HG03064 (cell line): ENCODE measurements around the gene STARD9.

Experiments
- ATAC-seq: cut with Tn5 transposase; IDR thresholded peaks from one replicate; pipeline ENCODE4 v1.9.1; 2021; ENCODE audit warnings: low read depth; ENCODE audit not compliant: unreplicated experiment

STARD9 gene

DNA sequence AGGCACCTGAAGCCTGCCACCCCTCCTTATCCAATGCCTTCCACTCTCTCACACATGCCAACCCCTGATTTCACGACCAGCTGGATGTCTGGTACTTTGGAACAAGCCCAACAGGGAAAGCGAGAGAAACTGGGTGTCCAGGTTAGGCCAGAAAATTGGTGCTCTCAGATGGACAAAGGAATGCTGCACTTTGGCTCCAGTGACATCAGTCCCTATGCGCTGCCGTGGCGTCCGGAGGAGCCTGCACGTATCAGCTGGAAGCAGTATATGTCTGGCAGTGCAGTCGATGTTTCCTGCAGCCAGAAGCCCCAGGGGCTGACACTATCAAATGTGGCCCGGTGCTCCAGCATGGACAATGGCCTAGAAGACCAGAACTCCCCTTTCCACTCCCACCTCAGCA lies 116.4 kb downstream of the STARD9 start:
- ATAC-seq, result no peak

DNA sequence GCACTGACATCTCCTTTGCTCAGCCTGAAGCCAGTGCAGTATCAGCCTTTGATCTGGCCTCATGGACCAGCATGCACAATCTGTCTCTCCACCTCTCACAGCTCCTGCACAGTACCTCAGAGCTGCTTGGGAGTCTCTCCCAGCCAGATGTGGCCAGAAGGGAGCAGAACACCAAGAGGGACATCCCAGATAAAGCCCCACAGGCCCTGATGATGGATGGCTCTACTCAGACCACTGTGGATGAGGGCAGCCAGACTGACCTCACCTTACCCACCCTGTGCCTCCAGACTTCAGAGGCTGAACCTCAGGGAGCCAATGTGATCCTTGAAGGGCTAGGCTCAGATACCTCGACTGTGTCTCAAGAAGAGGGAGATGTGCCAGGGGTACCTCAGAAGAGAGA lies 117.1 kb downstream of the STARD9 start:
- no peak for ATAC-seq

DNA sequence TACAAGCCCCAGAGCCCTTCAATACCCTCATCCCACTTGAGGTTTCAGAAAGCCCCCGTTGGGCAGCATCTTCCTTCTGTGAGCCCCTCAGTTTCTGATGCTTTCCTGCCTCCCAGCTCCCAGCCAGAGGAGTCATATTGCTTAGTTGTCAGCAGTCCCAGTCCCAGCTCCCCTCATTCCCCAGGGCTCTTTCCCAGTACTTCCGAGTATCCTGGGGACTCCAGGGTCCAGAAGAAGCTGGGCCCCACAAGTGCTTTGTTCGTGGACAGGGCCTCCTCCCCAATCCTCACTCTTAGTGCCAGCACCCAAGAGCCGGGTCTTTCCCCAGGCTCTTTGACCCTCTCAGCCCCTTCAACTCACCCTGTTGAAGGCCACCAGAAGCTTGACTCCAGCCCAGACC lies 117.6 kb downstream of the STARD9 start:
- ATAC-seq, result no peak

DNA sequence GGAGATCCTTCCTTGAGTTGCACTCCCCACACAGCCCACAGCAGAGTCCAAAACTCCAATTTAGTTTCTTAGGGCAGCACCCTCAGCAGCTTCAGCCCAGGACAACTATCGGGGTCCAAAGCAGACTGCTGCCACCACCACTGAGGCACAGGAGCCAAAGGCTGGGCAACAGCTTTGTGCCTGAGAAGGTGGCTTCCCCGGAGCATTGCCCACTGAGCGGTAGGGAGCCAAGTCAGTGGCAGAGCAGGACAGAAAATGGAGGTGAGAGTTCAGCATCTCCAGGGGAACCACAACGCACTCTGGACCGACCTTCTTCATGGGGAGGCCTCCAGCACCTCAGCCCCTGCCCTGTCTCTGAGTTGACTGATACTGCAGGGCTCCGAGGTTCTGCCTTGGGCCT lies 118.1 kb downstream of the STARD9 start:
- no peak for ATAC-seq

DNA sequence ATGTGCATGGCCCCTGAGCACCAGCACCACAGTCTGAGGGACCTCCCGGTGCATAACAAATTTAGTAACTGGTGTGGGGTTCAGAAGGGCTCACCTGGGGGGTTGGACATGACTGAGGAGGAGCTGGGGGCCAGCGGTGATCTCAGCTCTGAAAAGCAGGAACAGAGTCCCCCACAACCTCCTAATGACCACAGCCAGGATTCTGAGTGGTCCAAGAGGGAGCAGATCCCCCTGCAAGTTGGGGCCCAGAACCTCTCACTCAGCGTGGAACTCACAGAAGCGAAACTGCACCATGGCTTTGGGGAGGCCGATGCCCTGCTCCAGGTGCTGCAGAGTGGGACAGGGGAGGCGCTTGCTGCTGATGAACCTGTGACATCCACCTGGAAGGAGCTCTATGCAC lies 118.5 kb downstream of the STARD9 start:
- no peak for ATAC-seq

DNA sequence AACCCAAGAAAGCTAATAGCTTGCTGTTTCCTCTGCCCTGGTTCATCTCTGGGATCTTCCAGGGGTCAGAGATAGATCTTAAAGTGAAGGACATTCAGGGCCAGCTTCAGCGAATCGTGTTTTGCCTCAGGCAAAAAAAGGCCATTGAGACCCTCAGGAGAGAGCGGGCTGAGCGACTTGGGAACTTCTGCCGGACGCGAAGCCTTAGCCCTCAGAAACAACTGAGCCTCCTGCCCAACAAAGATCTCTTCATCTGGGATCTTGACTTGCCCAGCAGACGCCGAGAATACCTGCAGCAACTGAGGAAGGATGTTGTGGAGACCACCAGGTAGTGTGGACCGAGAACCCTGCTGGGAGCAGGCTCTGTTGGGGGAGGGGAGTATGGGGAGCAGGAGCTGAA lies 119.0 kb downstream of the STARD9 start:
- ATAC-seq, result no peak

DNA sequence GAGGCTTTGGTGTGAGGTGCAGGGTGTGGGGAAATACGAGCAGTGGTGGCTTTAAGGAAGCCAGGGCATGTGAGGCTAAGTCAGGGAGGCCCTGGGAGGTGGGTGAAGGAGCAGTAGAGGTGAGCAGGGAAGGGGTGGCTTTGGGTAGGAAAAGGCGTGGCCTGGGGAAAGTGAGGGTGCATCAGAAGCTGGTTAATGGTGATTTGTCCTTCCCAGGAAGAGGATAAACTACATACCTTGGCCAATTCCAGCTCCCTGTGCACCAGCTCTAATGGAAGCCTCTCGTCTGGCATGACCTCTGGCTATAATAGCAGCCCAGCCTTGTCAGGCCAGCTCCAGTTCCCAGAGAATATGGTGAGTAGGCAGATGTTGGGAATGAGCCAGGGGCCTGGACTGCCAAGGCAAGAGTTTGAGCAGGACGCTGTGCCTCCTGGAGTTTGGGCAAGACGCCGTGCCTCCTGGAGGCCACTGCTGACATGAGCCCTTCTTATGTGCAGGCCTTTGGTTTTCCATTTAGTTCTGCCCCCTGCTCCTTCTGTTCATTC lies 120.2 kb downstream of the STARD9 start:
- ATAC-seq, result no peak

DNA sequence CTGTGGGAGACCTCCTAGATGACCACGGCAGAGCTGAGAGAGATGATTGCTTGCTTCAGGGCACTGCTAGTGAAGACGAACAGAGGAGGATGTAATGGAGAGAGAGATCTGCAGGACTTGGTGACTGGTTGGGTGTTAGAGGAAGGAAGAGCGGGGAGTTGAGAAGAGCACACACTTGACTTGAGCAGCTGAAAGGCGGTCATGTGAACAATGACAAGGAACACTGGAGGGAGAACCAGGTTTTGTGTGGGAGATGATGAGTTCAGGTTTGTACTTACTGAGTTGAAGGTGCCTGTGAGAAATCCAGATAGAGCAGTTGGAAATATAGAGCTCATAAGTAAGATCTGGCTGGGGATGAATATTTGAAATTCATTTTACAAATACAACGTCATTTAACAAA lies 121.2 kb downstream of the STARD9 start:
- ATAC-seq, result no peak

DNA sequence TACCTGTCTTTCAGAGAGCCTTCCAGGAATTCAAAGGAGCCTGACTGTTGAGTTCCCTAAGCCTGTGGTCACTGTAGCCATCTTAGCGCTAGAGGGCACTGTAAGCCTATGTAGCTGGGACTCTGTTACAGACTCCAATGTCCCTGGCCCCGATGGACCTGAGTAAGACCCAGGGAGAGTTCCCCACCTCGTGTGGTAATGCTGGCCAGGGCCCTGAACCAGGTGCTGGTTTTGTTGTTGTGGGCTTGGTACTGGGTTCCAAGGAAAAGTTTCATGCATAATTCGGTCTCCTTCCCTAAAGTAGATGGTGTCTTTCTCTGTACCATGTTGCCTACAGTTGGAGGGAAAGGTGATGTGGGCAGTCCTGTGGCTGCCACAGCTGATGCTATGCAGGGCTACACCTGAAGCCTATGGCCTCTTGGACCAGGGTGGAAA lies 129.1 kb downstream of the STARD9 start:
- no peak for ATAC-seq

DNA sequence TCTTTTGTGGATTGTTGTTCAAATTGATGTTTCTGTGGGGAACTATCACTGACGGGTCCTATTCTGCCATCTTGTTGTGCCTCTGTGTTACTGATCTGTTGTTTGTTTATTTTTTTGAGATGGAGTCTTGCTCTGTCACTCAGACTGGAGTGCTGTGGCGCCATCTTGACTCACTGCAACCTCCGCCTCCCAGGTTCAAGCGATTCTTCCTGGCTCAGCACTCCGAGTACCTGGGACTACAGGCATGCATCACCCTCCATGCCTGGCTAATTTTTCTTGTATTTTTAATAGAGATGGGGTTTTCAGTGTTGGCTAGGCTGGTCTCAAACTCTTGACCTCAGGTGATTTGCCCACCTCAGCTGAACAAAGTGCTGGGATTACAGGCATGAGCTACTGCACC lies 129.9 kb downstream of the STARD9 start:
- ATAC-seq, result no peak

DNA sequence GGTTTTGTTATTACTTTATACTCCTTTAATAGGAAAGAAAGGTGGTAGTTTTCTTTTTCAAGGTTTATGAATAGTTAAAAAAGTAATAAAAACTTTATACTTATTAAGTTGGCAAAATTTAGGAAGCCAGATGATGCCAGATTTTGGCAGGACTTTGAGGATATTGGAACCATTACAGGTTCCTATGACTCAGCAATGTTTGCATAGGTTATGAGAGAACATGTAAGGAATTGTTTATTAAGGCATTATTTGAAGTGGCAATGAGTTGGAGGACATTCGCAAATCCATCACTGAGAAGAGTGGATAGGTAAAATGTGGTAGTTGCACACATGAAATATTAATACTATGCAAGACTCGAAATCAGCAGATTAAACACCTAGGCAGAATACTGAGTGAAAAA lies 131.7 kb downstream of the STARD9 start:
- no peak for ATAC-seq

DNA sequence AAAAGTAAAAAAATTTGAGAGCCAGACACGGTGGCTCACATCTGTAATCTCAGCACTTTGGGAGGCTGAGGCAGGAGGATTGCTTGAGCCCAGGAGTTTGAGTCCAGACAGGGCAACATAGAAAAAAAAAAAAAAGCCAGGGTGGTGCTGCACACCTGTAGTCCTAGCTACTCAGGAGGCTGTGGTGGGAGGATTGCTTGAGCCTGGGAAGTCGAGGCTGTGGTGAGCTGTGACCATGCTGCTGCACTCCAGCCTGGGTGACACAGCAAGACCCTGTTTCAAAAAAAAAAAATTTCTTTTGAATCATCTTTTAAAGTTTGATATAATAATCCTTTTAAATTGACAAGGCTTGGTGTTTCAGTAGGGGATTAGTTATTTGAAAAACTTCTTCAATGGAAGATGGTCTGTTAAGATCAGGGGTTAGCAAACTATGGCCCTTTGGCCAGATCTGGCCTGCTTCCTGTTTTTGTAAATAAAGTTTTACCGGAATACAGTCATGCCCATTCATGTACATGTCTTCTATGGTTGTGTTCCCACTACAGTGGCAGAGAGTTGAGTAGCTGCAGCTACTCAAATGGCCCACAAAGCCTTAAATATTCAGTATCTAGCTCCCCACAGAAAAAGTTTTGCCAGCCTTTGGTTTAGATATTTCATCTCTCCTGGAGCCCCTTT lies 132.6 kb downstream of the STARD9 start:
- ATAC-seq, result no peak

DNA sequence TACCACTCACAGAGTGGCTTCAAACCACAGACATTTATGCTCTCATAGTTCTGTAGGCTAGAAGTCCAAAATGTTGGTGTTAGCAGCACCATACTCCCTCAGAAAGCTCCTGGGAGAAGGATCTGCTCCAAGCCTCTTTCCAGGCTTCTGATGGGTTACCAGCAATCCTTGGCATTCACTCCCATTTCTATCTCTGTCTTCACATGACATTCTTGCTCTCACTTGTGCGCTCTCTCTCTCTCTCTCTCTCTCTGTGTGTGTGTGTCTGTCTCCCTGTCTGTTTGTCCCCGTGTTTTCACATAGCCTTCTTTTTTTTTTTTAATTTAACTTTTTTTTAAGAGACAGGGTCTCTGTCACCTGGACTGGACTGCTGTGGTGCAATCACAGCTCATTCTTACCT lies 135.3 kb downstream of the STARD9 start:
- no peak for ATAC-seq

DNA sequence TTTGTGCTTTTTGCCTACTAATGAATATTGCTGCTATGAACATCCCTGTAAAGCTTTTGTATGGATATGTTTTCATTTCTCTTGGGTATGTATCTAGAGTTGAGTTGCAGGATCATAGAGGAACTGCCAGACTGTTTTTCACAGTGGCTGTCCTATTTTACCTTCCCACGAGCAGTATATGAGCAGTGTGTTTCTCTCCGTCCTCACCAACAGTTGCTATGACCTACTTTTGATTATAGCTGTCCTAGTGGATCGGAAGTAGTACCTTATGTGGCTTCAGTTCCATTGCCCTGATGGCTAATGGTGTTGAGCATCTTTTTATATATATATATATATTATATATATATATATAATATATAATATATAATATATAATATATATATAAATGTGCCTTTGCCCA lies 136.3 kb downstream of the STARD9 start:
- ATAC-seq, result no peak

DNA sequence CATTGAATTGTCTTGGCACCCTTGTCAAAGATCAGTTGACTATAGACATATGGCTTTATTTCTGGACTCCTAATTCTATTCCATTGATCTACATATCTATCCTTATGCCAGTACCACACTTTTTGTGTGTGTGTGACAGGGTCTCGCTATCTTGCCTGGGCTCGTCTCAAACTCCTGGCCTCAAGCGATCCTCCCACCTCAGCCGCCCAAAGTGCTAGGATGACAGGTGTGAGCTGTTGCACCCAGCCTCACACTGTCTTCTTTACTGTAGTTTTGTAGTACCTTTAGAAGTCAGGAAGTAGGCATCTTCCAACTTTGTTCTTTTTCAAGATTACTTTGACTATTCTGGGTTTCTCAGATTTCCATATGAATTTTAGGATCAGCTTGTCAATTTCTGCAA lies 137.2 kb downstream of the STARD9 start:
- ATAC-seq, result no peak

DNA sequence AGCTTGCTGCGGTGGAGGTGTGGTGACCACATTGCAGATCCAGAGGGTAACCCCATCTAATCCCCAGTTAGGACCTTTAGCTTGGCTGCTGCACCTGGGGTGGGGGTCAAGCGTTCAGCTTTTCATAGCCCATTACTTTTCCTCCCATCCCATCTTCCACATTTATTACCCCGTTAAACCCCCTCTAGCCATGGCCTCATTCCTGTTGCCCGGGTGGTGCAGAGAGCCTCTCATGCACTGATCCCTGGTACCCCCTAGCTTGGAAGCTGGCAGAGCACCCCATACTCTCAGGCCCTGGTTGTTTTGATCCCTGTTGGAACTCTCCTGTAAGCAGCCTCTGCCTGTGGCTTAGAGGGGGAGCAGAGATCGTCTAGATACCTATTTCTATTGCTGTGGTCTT lies 140.7 kb downstream of the STARD9 start:
- no peak for ATAC-seq

DNA sequence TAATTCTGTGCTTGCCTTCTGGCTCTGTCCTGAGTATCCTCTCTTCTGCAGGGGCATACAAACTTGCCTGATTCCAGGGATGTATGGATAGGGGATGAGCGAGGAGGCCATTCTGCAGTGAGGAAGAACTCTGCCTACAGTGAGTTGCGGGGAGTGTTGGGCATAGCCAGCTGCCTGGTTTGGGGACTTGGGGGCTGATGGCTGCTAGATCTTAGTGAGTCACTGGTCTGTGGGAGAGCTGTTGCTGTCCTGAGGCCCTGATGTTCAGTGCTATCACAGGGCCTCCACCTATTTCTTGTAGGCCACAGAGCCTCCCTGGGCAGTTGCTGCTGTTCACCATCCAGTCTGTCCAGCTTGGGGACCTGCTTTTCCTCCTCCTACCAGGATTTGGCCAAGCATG lies 141.2 kb downstream of the STARD9 start:
- no peak for ATAC-seq

DNA sequence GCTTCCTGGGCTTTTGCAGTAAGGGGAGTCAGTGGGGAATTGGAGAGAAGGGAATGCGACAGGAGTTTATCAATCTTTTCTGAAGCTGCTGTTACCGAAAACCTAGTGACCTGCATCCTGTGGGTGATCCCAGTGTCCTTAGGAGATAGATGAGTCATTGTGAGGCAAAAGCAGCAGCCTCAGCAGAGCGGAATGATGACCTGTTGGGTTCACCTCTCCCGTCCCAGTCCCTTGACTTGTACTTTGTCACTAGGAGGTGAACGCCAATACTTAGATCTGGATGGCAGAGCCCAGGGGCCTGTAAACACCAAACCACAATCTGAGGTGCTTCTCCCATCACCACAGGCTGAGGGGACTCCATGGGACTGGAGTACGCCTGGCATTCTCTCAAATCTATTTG lies 143.6 kb downstream of the STARD9 start:
- ATAC-seq, result no peak

DNA sequence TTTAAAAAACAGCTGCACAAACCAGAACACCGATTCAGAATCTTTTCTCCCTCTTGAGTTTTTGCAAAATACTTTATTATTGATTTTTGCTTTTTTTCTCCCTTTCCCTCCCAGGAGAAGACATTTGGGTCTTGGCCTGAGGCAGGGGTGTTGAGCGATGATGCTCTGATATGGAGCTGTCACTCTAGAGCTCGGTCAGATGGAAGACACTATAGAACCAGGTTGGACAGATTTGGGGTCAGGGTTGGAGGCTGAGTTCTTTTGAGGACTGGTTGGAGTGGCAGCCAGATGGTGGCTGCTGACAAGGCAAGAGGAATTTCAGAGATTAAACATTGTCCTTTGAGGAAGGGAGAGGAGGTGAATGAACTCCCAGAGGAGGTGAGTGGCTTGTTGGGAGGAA lies 144.7 kb downstream of the STARD9 start:
- no peak for ATAC-seq

DNA sequence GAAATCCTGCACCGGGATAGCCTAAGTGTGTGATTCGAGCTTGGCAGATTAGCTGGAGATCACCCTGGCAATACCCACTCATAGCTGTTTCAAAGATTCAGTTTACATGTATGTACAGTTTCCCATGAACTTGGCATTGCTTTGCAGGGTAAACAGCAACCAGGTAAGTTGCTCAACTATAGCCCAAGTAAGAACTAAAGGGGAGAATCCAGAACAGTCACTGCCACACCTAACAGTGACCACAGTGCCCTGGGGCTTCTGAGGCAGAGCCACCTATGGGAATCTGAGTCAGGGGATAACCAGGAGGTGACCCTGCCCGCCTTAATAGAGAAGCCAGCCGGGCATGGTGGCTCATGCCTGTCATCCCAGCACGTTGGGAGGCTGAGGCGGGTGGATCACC lies 145.6 kb downstream of the STARD9 start:
- no peak for ATAC-seq

DNA sequence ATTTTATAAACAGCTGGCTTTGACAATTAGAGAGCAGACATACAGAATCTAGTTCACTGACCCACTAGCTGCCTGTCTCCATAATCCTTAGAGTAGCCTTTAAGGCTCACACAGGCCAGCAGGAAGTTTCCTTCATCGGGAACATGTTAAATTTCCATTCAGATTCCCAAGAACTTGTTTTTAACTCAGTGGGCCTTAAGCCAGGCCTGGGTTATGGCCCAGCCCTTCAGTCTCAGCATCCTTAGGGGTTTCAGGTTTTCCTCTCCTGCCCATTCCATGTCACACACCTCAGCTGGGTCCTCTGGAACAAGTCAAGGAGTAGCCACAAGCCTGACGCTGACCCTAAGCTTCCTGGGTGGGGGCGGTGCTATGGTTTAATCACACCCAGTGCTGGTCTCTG lies 146.5 kb downstream of the STARD9 start:
- no peak for ATAC-seq

DNA sequence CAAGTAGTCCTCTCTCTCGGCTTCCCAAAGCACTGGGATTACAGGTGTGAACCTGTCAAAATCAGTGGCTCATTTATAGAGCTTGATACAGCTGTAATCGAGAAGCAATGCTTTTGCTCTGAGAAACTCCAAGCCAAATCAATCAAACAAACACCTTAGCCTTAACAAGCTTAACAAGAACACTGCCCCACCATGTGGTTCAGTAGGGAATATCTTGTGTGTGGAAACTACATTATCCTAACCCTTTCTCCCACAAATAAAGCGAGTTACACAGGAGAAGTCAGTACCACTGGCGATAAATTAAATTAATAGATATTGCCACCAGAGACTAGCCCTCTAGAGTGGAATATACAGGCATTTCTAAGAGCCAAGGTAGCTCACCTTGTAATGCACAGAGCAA lies 147.7 kb downstream of the STARD9 start:
- ATAC-seq, result no peak

DNA sequence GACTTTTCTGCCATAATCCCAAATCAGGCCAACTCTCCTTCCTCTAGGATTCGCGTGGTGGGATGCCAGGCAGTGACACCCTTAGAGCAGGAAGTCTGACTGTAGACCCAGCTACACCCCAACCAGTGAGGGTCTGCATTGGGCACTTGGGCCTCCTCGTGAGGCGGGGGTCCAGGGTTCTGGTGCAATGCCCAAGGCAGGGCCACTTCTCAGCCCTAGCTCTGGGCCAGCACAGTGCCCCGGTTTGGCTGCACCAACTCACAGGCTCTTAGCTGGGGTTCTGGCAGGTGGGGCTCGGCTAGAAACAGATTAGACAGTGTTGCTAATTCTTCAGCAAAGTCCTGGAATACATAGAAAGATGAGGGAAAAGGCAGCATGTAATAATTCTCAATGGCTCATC lies 148.9 kb downstream of the STARD9 start:
- no peak for ATAC-seq
